Smooth muscle cell (in vitro differentiated cells): ENCODE measurements around the gene UBE2J2. TPM values are rescaled to one million over a fixed set of nuclear protein-coding genes. Genes with fewer than 3 reads are reported as not detected.

Source experiments
- DNase-seq: peaks from one replicate; lab custom pipeline; 2025; ENCODE audit not compliant: unreplicated experiment; lab: John Stamatoyannopoulos, UW
- H2AFZ ChIP-seq: fragments of 200-600 bp; sonication (generic); 2 replicates; pipeline ENCODE4 v1.6.0; 2016; ENCODE audit warnings: antibody characterized with exemption, low read depth, mild to moderate bottlenecking
- H3F3A ChIP-seq: fragments of 200-600 bp; sonication (generic); 2 replicates; pipeline ENCODE4 v1.6.0; 2017; ENCODE audit warnings: antibody characterized with exemption, low read depth
- H3K27ac ChIP-seq: fragments of 200-600 bp; sonication (generic); 2 replicates; pipeline ENCODE4 v1.5.1; 2016; ENCODE audit warnings: low read depth, mild to moderate bottlenecking
- H3K27me3 ChIP-seq: fragments of 200-600 bp; sonication (generic); 2 replicates; pipeline ENCODE4 v1.6.1; 2016; ENCODE audit warnings: low read depth, mild to moderate bottlenecking
- H3K36me3 ChIP-seq: fragments of 200-600 bp; sonication (generic); 2 replicates; pipeline ENCODE4 v1.5.1; 2016; ENCODE audit warnings: low read depth
- H3K4me1 ChIP-seq: fragments of 200-600 bp; sonication (generic); 2 replicates; pipeline ENCODE4 v1.5.1; 2016; ENCODE audit warnings: low read depth
- H3K4me2 ChIP-seq: fragments of 200-600 bp; sonication (generic); 2 replicates; pipeline ENCODE4 v1.6.0; 2016; ENCODE audit warnings: mild to moderate bottlenecking
- H3K4me3 ChIP-seq: fragments of 200-600 bp; sonication (generic); 2 replicates; pipeline ENCODE4 v1.5.1; 2016; ENCODE audit warnings: mild to moderate bottlenecking
- H3K79me2 ChIP-seq: fragments of 200-600 bp; sonication (generic); 2 replicates; pipeline ENCODE4 v1.6.0; 2016; ENCODE audit warnings: low read depth, mild to moderate bottlenecking
- H3K9ac ChIP-seq: fragments of 200-600 bp; sonication (generic); 2 replicates; pipeline ENCODE4 v1.6.0; 2016; ENCODE audit warnings: low read depth
- H3K9me3 ChIP-seq: fragments of 200-600 bp; sonication (generic); replicated peaks from 2 replicates; pipeline ENCODE4 v1.5.1; 2016; ENCODE audit warnings: low read depth
- H4K20me1 ChIP-seq: fragments of 200-600 bp; sonication (generic); 2 replicates; pipeline ENCODE4 v1.6.0; 2016; ENCODE audit warnings: low read depth
- CTCF ChIP-seq: fragments of 200-600 bp; sonication (generic); IDR thresholded peaks from 2 replicates; pipeline ENCODE4 v1.5.1; 2017; ENCODE audit warnings: borderline replicate concordance, mild to moderate bottlenecking, antibody characterized with exemption; ENCODE audit not compliant: insufficient read depth, poor library complexity, severe bottlenecking
- WGBS: methylation state at CpG from one replicate; pipeline ENCODE4 v1.1.7; 2016; ENCODE audit warnings: low lambda C conversion rate; 5-methylcytosine and 5-hydroxymethylcytosine counted together
- polyA plus RNA-seq: library from polyadenylated mRNA; unstranded; fragments of >200 nt; fragmentation: Nextera tagmentation; extraction: Ambion mirVana; gene quantifications from 2 replicates; pipeline ENCODE4 v1.2.1, GENCODE V29; 2016
- total RNA-seq: library from RNA; depleted of rRNA; stranded (reverse); fragments of >200 nt; gene quantifications from 2 replicates; pipeline ENCODE4 v1.2.3, GENCODE V29; 2014

The UBE2J2 gene
- total and polyA plus RNA-seq, 2 experiments from 2014 or later: 30.2 to 72.9 TPM

GRCh38 chr1:1308756-1309250, 35.1 kb upstream of the UBE2J2 start:
- H3K27ac ChIP-seq: peak overlapping the region; percentile 63
- no peaks in the 10 kb centered on the region for H3K27me3 ChIP-seq
- H3K36me3 ChIP-seq: no peaks in the 10 kb centered on the region
- H3K4me1 ChIP-seq: peaks cover 36% of the 10 kb centered on the region
- peaks cover 74% of the 10 kb centered on the region for H4K20me1 ChIP-seq
- H3K9me3 ChIP-seq: no peaks in the 10 kb centered on the region
- H3K9ac ChIP-seq: peak overlapping the region; percentile 85
- H3F3A ChIP-seq: peaks cover 4% of the 10 kb centered on the region
- H3K4me3 ChIP-seq: peak overlapping the region; percentile 86
- DNase-seq: no peak
- peaks cover 34% of the 10 kb centered on the region for H3K79me2 ChIP-seq
- no peak for TF ChIP-seq CTCF
- 2% methylated on average over 48 of the region's 66 CpGs for WGBS
- H2AFZ ChIP-seq: no peak overlapping the region
- peak overlapping the region; percentile 99 for H3K4me2 ChIP-seq

DNA sequence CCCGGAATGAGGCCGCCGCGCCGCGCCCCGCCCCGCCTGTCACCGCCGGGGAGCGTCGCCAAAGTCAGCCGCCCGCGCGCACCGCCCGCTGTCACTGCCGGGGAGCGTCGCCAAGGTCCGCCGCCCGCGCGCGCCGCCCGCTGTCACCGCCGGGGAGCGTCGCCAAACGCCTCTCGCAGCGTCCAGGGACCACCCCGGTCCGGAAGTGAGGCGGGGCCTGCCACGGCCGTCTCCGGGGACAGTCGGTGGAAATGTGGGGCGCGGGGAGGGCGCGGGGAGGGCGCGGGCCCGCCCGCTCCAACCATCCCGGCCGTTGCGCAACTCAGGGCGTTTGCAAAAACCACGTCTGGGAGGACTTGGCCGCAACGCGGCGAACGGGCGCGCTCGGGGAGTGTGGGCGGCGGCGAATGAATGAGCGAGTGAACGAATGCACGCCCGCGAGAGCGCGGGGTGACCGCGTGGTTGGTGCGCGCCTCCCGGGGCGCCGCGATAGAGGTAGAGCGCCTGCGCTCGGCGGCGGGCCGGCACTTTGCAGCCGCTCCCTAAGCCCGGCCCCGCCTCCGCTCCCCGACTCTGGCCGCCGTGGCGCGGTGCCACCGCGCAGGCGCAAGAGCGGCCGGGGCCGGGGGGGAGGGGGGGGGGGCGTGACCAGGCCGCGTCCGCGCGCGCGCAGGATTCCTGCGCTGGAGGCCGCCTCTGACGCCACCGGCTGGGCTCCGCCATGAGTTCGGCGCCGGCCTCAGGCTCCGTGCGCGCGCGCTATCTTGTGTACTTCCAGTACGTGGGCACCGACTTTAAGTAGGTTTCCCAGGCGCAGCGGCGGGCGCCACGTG, 34.5 kb upstream of the UBE2J2 start, which contains the start of the genes ACAP3 and PUSL1:
TSS of gene ACAP3 (minus strand) at position 8 of the 833 bp plus-strand sequence. CDS start 115 bp downstream, outside the sequence.
TSS of gene PUSL1 (plus strand) at position 675 of the 833 bp plus-strand sequence. CDS start at position 722, 47 bp downstream.
- 2% methylated on average over 66 of the region's 131 CpGs for WGBS
- H3K4me2 ChIP-seq: peak within 1 kb of the TSS; percentile 99
- H3K36me3 ChIP-seq: no peaks in the 10 kb centered on the region
- peaks cover 4% of the 10 kb centered on the region for H3F3A ChIP-seq
- DNase-seq: peak; percentile 98
- TF ChIP-seq CTCF: no peak
- H3K4me3 ChIP-seq: peak within 1 kb of the TSS; percentile 86
- H3K9me3 ChIP-seq: no peaks in the 10 kb centered on the region
- no peaks in the 10 kb centered on the region for H3K27me3 ChIP-seq
- peak within 1 kb of the TSS; percentile 85 for H3K9ac ChIP-seq
- peak within 1 kb of the TSS; percentile 88 for H3K27ac ChIP-seq
- peak within 1 kb of the TSS; percentile 94 for H2AFZ ChIP-seq
- peaks cover 36% of the 10 kb centered on the region for H3K4me1 ChIP-seq
- H4K20me1 ChIP-seq: peaks cover 75% of the 10 kb centered on the region
- H3K79me2 ChIP-seq: peaks cover 34% of the 10 kb centered on the region

- no peaks in the 10 kb centered on the region for H3K27me3 ChIP-seq
- TF ChIP-seq CTCF: no peak
- H3K27ac ChIP-seq: peak overlapping the region; percentile 29
- peak overlapping the region; percentile 99 for H3K4me2 ChIP-seq
- peaks cover 40% of the 10 kb centered on the region for H3K79me2 ChIP-seq
- H3K4me1 ChIP-seq: peaks cover 36% of the 10 kb centered on the region
- no peak overlapping the region for H2AFZ ChIP-seq
- 3% methylated on average over 32 of the region's 83 CpGs for WGBS
- peak overlapping the region; percentile 86 for H3K4me3 ChIP-seq
- H3F3A ChIP-seq: peaks cover 4% of the 10 kb centered on the region
- H3K9me3 ChIP-seq: no peaks in the 10 kb centered on the region
- peak overlapping the region; percentile 71 for H3K9ac ChIP-seq
- H3K36me3 ChIP-seq: no peaks in the 10 kb centered on the region
- no peak for DNase-seq
- peaks cover 74% of the 10 kb centered on the region for H4K20me1 ChIP-seq
Observed at GRCh38 chr1:1307261-1307922, 33.7 kb upstream of the UBE2J2 start.
